ENCODE data around the gene ARV1.
"Not testable (repeated sequence)": the region's sequence is repeated elsewhere in the genome, so short reads cannot be mapped to it uniquely, and the experiment has no call there.

Gene ARV1

DNA sequence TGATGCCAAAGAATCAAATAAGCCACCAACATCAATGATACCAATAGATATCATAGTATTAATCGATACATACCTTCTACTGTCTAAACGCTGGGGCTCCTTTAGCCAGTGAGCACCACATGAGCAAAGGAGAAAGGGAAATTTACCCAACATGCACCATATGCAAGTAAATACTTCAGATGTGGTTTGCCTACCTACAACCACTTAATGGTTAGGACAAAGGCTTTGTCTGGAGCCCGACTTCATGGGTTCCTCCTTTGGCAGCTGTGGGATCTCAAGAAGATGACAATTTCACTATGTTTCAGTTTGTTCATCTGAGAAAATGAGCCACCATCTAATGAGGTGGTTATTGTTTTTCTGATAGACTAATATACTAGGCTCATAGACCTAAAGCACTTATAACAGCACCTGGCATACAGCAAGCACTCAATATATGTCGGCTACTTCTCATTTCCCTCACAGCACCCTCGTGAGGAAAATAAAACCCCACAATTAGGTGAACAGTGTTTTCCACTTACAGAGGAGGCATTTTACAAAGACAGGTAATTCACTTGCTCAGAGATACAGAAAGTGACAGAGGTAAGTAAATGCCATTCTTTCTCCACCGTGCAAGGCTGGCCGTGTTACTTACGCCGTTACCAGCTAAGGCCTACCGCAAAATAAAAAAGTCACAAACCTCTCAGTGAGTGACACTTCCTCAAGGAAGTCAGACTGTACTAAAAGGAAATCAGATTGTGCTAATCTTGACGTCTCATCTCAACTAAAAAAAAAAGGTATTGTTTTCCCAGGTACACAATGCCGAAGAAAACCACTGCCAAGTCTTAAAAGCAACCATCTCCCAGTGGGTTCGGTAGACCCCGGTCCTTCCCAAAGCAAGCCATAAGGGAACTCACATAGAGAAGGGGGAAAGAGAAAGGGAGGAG is 1.8 kb upstream of the ARV1 start:
- DNase-seq = peak; percentile 47

- peak; percentile 31 for DNase-seq
Observed at GRCh38 chr1:230977761-230978490, 968 bp upstream of the ARV1 start.

- no peak for DNase-seq
Observed at GRCh38 chr1:230979389-230979716, 459 bp downstream of the ARV1 start.

DNA sequence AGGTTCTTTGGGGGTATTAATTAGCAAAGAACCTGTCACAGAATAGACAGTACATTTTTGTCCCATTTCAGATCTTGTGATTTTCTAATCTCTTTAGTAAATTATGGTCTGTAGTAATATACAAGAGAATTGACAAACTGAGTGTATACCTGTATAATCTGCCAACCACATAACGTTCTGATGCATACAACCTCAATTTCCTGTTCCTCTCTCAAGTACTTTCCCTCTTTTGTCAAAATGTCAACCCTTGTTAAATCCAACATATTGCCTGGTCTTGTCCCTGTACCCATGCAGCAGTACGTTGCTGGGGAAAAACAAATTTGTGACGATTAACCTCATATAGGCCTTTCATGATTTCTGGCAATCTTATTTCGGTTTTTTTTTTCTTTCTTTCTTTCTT is 1.1 kb downstream of the ARV1 start:
- no peak for DNase-seq

DNA sequence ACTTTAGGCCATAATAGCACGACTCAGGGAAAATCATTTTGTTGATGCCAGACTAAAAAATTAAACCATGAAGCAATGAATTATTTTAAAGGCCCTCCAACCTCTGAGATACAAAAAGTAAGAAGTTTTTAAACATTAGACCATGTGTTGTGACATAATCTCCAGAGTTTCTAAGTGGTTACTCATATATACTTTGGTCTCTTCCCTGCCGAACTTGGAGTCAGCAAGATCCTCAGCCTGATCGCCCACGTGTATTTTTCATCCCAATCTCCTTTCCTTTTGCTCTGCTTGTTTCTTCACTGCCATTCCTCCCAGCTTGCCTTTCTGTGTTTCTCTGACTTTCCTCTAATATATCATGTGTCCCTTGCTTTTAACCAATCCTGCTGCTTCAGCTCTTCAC is 3.8 kb downstream of the ARV1 start:
- no peak for DNase-seq

DNA sequence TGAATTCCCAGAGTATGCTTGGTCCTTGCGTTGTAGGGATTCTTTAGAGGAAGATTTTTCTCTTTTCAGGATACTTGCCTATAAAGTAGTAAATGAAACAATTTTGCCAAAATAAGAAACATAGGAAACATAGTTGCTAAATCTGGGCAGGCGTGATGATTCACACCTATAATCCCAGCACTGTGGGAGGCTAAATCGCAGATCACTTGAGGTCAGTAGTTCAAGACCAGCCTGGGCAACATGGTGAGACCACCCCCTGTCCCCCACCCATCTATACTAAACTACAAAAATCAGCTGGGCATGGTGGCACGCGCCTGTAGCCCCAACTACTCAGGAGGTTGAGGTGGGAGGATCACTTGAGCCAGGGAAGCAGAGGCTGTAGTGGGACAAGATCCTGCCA is 4.9 kb downstream of the ARV1 start:
- no peak for DNase-seq

DNA sequence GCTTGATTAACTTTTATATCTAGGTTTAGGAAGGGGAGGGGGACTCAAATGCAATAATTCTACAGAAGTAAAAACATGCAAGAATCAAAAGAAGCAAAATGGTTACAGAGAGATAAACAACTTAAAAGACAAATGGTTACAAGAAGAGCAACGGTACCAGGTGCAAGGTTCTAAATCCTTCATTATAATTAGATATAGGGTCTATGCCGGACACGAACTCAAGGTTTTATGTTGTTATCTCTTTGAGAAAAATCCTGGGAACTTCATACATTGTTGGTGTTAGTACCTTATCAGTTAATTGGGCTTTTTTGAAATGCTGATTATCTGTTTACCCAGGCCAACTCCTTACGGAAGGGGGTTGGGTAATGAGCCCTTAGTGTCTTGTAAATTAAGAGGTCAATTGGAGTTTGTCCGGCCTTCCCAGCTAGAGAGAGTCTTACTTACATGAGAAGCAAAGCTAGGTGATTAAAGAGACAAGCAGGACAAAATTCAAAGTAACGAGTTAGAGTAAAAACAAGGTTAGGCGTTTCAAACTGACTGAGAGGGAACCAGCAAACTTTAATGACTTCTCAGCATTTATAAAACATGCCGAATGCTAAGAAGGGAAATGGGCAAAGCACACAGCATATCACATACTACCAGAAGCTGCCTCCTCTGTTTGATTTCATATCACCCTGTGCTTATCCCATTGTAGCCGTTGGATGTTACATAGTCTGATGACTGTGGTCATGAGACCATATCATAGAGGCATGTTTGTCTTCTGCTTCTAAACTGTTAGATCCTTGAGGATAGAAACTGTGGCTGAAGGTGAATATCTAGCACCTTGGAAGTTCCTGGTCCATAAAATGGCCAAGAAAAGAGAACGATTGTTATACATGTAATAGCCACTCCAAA is 6.0 kb downstream of the ARV1 start:
- DNase-seq = not testable (repeated sequence)

- DNase-seq = no peak
Observed at GRCh38 chr1:230985711-230986110, 6.8 kb downstream of the ARV1 start.

- DNase-seq = no peak
Observed at GRCh38 chr1:230986976-230987375, 8.1 kb downstream of the ARV1 start.

GRCh38 chr1:230987448-230987847 is 8.6 kb downstream of the ARV1 start:
- DNase-seq = no peak

- DNase-seq = no peak
Observed at GRCh38 chr1:230992100-230992774, 13.3 kb downstream of the ARV1 start.

- DNase-seq = no peak
Observed at GRCh38 chr1:230994860-230995259, 16.0 kb downstream of the ARV1 start.

GRCh38 chr1:231000201-231000600 is 21.3 kb downstream of the ARV1 start:
- no peak for DNase-seq

GRCh38 chr1:231000639-231001038 is 21.7 kb downstream of the ARV1 start:
- DNase-seq = no peak

GRCh38 chr1:231001892-231002291 is 23.0 kb downstream of the ARV1 start:
- no peak for DNase-seq

- DNase-seq = not testable (repeated sequence)
Observed at GRCh38 chr1:231007535-231007934, 28.6 kb downstream of the ARV1 start.

DNA sequence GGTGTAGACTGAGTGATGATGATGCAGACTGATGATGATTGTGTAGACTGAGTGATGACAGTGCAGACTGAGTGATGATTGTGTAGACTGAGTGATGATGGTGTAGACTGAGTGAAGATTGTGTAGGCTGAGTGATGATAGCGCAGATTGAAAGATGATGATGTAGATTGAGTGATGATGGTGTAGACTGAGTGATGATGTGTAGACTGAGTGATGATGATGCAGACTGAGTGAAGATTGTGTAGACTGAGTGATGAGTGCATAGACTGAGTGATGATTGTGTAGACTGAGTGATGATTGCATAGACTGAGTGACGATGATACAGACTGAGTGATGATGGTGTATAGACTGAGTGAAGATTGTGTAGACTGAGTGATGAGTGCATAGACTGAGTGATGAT is 32.5 kb downstream of the ARV1 start:
- no peak for DNase-seq

DNA sequence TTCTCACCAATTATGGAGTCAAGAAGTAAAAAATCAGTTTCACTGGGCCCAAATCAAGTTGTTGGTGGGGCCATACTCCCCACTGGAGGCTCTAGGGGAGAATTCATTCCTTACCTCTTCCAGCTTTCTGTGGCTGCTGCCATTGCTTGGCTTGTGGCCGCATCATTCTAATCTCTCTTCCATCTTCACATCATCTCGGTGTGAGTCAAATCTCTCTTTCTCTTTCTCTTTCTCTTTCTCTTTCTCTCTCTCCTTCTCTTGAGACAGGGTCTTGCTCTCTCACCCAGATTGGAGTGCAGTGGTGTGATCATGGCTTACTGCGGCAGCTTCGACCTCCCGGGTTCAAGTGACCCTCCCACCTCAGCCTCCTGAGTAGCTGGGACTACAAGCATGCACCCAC is 33.1 kb downstream of the ARV1 start:
- no peak for DNase-seq

GRCh38 chr1:231013391-231014015 is 34.6 kb downstream of the ARV1 start:
- no peak for DNase-seq

DNA sequence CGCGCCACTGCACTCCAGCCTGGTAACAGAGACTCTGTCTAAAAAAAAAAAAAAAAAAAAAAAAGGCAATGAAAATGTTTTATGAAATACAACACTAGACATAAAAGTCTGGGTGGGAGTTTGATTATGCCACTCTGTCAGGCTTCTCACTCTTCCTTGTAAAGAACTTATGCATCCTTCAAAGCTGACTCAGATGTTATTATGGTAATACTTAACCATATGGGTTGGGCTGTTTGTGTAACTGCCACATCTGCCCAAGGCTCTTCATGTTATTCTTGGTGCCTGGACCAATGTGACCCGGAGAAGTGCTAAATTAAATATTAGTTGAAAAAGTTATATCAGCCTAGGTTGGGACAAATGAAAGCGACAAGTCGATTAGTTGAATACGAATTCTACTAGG is 37.3 kb downstream of the ARV1 start:
- DNase-seq = no peak

GRCh38 chr1:231016966-231017365 is 38.1 kb downstream of the ARV1 start:
- DNase-seq = no peak

- DNase-seq = no peak
Observed at GRCh38 chr1:231019711-231020110, 40.8 kb downstream of the ARV1 start.
